NCI-H1092 treated with DMSO at 0.1 percent for 48 hours (cell line): ENCODE measurements around the gene PRKAR1B.

Experiments used
- DNase-seq: peaks from one replicate; lab custom pipeline; 2025; lab: John Stamatoyannopoulos, UW

The PRKAR1B gene

DNA sequence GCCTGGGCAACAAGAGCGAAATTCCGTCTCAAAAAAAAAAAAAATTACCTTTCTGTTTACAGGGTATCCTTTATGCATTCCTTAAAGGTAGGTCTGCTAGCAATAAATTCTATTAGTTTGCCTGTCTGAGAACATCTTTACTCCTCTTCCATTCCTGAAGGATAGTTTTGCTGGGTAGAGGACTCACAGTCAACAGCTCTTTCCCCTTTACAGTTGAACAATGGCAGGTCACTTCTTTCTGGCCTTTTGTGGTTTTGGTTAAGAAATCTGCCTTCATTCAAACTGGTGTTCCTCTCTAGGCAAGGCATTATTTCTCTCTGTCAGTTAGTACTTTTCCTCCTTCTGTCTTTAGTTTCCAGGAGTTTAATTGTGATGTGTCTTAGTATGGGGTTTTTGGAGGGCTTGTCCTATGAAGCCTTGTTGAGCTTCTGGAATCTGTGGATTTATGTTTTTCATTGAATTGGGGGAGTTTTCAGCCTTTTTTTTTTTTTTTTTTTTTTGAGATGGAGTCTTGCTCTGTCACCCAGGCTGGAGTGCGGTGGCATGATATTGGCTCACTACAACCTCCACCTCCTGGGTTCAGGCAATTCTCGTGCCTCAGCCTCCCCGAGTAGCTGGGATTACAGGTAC lies 5.3 kb downstream of the PRKAR1B start:
- no peak for DNase-seq

DNA sequence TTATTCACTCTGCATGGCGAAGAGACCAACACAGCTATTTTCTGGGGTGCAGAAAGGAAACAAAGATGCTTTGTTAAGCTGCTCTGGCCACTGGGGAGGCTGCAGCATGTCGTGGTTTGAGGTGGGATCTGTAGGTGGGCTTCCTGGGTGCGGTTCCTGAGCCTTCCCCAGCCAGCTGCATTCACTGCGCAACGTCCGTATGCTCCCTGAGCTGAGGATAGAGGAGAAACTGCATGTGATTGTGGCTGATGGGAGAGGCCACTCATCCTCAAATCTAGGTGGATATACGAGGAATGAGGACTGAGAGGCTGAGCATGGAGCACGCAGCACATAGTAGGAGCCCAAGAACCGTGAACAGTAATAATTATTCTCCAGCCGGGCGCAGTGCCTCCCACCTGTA lies 10.4 kb downstream of the PRKAR1B start:
- DNase-seq: no peak

DNA sequence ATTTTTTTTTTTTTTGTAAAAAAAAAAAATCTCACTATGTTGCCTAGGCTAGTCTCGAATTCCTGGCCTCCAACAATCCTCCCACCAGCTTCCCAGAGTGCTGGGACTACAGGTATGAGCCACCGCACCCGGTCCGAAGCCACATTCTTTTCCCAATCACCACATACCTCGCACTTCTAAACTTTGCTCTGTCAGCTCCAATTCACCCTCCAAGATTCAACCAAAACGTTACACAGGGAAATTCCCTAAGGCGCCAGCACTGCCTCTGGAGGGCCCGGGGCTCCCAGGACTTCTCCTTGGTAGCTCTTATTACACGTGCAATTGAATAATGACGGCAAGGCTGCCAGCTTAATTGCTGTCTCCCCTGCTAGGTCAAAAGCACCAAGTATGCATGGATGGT lies 10.9 kb downstream of the PRKAR1B start:
- DNase-seq: no peak

DNA sequence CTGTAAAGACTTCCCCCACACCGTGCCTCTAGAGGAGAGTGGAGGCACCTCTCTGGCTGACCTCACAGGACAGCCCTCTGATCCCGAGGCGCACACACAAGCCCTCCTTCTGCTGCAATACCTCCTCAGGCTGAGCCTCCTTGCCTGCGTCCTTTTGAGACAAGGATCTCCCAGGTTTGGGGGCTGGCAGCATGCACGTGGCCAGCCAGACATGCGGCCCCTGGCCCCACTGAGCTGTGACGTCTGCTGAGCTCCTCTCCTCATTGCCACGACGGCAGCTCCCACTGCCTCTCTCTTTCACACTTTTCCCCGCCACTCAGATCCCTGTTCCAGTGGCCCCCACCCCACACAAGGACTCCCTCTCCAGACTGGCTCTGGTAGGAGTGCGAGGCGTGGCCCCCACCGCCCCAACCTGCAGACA lies 12.8 kb downstream of the PRKAR1B start:
- no peak for DNase-seq

DNA sequence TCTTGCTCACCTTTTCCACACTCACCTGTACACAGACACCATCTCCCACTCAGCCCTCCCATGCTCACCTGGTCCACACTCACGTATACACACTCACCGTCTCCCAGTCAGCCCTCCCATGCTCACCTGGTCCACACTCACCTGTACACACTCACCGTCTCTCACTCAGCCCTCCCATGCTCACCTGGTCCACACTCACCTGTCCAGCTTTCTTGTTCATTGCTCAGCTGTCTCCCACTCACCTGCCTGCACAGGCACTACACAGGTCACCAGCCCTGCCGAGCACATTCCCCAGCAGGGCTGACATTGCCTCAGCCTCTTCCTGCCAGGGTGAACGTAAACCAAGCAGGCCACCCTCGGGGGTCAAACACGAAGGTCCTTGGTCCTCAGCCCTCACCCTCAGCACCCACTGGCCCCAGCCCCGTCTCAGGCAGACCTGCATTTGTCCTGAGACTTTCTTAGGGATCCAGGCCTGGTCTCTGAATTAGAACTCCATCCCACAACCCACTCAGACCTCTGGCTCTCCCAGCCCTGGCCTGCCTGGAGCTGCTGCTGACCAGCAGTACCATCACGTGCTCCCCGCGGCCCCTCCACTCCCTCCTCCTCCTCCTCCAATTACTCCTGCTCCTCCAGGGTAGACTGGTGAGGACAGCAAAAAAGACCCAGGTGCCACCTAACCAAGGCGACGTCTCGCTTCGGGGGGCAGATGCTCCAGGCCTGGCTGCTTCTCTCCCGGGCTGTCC lies 13.4 kb downstream of the PRKAR1B start:
- no peak for DNase-seq

DNA sequence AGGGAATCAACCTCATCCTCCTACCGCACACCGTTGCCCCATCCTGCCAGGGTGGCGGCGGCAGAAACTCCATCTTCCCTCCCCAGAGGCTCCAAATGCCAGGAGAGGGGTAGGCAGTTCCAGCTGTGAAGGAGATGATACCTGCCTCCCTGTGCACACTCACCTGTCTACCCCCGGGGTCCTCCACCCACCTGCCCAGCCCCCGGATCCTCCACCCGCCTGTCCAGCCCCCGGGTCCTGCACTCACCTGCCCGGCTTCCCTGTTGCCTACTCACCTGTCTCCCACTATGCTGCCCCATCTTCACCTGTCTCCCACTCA lies 14.0 kb downstream of the PRKAR1B start:
- no peak for DNase-seq

DNA sequence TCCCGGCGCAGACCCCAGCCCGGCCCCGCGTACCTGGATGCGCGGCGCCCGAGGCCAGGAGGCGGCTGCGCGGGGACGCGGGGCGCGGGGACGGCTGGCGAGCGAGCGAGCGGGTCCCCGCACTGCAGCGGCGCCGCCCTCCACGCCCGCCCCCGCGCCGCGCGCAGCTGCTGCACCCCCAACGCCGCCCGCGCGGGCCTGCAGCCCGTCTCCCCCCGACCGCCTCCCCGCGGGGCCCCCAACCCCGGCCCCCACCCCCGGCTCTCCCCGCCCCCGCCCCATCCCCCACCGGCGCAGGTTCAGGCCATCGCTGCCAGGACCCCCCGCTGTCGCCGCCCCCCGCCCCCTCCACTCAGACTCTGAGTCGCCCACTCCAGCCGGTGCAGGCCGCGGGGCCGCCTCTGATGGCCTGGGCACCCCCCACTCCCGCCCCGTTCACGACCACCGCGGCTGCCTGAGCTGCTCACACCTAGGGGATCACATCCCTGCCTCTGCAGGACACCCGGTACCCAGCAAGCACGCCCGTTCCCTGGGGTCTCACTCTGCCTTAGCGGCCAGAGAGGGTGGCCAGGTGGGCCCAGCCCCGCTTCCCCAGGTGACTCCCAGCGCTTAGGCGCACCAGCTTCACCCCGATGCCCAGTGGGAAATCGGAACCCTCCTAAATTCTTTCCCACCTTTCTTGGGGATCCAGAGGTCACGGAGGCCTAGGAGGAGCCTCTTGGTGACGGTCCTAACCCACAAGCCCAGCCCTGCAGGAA lies 14.5 kb downstream of the PRKAR1B start:
- no peak for DNase-seq

DNA sequence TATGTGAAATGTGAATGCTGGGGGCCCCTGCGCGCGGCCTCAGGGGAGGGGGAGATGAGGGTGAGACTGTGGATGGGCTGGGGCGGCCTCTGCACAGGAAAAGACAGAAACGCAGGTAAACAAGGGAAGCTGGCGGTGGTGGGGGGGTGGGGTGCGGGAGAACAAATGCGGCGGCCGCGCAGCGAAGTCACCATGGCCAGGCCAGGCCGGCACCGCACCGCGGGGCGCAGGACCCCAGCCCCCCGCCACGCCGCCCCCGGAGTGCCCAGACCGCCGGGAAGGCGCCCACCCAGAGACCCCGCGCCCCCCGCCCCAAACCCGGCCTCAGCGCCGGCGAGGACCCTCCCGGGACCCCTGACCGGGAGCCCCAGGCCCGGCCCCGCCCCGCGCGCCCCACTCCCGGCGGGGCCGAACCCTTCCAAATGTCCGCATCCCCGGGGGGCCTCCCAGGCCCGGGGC lies 15.1 kb downstream of the PRKAR1B start:
- DNase-seq: no peak

DNA sequence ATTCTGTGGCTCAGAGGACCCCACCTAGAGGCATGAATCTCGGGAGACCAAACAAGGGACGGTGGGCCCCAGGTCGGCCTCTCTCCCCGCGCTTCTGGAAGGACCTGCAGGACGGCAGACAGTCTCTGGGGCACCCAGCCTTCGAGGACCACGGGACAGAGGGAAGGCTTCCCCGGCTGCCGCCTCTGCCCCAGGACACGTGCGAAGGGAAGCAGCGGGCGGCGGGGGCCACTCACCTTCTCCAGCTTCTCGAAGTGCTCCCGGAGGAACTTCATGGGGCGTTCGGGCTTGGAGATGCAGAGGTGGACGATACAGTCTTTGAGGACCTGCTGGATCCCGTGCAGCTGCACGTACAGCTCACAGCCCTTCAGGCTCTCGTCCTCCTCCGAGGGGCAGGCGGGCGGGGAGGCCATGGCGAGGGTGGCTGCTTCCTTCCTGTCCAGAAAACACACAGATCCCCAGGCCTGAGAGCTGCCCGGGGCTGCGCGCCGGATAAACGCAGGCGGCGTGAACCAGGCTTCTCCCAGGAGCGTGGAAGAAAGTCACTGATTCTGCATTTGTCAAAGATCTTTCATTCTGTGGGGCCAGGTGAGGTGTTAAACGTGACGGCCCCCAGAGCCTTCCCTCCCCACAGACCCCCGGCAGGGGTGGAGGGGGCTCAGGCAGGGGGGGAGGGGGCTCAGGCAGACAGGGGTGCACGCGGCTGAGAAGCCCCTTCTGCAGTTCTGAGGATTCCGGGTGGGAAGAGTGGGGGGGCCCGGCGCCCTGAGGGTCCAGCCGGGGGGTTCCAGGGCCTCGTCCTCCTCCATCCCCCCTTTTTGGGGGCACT lies 15.8 kb downstream of the PRKAR1B start:
- no peak for DNase-seq

DNA sequence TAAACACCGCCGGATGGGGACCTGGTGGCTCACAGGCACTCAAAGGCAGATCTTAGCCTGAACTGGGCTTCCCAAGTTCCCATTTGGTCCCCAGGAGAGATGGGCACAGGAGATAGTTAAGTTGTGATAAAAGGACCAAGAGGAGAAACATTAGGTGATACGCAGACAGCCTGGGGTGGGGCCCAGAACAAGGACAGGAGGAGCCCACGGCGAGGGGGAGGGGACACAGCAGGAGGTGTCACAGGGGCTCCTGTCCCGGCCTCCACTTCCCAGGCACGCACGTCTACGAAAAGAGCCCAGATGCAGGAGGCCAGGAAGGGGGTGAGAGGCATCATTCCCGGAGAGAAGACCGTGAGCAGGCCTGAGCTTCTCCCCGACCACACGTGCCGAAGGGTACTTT lies 16.9 kb downstream of the PRKAR1B start:
- DNase-seq: no peak

DNA sequence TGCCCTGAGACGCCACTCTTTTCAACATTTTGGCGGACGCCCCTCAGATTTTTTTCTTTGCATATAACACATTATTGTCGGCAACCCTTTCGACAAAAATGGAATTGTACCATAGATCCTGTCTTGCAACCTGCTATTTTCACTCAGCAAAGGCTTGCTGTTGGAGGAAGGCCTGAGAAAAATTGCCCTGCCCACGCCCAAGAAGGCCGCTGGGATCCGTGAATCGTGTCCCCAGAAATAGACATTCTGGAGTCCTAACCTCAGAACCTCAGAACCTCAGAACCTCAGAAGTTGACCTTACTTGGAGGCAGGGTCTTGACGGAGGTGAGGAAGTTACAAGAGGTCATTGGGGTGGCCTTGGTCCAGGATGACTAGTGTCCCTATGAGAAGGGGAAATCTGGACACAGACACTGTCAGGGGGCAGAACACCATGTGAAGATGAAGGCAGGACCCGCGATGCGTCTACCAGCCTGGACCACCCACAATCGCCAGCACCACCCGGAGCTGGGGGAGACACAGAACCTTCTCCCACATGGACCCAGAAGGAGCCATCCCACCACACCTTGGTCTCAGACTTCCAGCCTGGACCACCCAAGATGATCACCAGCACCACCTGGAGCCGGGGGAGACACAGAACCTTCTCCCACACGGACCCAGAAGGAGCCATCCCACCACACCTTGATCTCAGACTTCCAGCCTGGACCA lies 19.6 kb downstream of the PRKAR1B start:
- no peak for DNase-seq

DNA sequence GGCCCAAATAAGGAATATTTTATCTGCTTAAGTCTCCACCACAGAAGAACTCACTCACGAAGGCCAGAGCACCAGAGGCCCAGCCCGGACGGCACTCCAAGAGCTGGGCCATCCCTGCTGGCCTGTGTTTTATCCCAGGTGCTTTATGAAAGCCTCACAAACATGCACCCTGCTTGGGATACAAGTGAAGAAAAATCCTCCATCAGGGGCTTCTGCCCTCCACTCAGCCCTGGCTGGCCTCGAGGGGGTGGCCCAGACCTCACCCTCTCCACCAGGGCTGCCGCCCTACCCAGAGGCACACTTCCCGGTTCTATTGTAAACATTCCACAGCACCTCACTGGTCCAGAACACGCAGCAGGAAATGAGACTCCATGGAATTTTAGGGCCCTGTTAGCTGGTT lies 20.4 kb downstream of the PRKAR1B start:
- DNase-seq: no peak

DNA sequence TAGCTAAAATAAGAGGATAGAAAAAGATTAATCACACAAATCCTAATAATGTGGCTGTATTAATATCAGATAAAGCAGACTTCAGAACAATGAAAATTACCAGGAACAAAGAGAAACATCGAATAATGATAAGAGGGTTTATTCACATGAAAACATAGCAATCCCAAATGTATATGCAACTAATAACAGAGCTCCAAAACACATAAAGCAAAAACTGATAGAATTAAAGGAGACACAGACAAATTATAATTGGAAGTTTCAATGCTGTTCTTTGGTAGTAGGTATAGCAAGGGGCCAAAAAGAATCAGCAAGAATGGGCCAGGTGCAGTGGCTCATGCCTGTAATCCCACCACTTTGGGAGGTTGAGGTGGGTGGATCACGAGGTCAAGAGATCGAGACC lies 24.0 kb downstream of the PRKAR1B start:
- no peak for DNase-seq

DNA sequence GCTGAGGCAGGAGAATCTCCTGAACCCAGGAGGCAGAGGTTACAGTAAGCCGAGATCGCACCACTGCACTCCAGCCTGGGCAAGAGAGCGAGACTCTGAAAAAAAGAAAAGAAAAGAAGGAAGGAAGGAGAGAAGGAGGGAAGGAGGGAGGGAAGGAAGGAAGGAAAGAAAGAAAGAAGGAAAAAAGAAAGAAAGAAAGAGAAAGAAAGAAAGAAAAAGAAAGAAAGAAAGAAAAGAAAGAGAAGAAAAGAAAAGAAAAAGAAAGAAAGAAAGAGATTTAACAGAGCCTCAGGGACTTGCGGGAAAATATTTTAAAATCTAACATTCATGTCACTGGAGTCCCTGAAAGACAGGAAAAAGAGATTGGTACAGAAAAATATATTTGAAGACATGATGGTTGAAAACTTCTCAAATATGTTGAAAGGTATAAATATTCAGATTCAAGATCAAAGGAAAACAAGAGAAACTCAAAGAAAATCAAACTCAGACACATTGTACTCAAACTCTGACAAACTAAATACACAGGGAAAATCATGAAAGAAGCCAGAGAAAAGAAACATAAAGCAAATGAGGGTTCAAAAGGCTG lies 25.9 kb downstream of the PRKAR1B start:
- DNase-seq: no peak

DNA sequence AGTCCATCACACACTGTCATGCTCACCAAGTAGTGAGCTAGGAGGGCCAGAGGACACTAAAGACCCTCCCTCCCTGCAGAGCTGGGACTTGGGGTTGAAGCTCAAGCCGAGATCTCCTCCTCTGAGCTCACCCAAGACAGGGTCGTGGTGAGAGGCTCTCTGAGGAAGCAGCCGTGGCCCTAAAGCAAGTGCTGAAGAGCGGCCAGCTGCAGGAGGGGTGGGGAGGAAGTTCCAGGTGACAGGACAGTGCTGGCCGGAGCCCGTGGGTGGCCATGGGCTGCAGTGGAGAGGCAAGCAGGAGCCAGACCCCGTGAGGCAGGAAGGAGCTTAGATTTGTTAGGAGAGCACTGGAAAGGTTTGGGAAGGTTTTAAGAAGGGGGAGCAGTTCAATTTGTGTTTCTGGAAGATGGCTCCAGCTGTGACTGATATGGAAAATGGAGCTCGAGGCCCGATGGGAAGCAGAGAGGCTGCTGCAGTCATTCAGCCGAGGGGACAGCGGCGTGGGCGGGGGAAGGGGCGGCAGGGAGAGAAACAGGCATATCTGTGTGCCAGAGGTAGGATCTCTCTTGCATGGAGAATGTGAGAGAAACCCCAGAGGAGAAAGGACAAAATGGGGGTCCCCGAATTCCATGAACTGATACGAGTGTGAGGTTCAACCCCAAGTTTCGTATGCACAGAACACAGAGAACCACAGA lies 27.5 kb downstream of the PRKAR1B start:
- DNase-seq: no peak

DNA sequence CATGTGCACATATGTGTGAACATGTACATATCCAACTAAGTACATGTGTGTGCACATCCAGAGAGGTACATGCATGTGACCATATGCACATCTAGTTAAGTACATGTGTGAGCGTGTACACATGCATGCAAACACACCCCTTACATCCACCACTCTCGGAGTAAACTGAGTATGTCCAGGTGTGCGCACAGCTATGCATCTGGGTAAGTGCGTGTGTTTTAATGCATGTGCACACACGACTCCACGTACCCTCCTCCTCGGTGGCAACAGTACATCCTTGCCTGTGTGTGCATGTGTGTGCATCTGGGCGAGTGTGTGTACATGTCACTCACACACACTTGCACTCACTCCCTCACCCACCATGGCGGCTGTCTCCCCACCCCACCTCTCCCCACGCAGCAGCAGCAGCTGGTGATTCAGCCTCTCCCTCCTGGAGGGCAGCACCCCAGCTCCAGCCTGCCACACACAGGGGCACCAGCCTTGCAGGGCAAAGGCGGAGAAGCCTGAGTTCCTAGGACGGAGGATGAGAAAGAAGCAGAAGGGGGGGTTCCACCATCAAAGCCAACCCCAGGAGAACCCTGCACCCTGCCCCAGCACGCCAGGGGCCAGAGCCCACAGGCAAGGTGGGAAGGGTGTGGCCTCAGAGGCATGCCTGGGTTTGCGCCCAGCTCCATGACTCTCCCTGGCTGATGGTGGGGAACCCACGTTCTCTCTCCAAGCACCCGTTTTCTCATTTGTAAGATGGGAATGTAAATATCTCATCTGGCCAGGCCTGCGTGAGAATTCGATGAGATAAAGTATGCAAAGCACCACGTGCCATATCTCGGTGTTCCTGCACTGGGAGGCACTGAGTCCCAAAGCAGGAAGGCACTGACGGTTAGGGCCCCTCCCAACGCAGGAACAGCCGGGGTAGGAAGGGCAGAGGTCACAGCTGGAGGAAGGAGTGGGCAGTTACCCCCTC lies 28.3 kb downstream of the PRKAR1B start:
- DNase-seq: no peak

DNA sequence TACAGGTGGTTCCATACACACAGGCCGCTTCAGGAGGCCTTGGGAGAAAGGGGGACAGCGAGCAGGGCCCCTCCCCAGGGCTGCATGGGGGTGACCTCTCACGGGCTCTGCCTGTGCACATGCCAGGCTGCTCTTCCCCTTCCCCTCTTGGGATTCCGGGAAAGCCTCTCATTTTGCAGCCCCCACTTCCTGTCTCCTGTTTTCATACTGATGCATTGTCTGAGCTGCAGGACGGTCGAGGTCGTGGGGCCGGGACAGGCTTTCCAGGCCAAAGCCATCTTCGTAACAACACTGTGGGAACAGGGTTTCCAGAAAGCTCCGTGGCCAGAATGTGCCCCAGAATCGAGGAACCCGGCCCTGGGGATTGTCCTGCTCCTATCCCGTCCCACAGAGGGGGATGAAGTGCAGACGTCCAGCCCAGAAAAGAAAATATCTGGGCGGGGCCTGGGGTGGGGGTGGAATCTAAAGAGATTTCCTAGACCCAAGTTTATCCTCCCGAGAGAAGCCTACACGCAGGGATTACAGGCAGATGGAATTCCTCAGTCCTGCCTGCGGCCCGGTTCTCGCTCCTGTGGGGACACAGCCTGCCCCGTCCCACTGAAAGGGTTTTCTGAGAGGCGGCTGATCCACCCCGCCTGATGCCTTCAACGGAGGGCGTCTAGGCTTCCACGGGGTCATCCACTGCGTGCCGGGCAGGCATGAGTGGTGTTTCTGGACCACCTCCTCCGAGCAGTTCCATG lies 30.1 kb downstream of the PRKAR1B start:
- DNase-seq: no peak

DNA sequence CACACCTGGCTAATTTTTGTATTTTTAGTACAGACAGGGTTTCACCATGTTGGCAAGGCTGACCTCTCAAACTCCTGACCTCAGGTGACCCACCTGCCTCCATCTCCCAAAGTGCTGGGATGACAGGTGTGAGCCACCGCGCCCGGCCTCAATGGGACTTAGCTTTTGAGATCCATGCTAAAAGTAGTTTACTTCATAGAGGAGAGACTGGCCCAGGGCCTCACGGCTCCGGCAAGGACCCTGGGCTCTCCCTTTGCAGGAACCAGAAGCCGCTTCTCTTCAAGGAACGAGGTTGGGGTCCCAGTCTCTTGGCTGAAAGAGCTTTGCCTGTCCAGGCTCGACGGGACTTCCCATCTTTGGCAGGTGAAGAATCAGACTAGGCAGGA lies 30.7 kb downstream of the PRKAR1B start:
- DNase-seq: no peak

DNA sequence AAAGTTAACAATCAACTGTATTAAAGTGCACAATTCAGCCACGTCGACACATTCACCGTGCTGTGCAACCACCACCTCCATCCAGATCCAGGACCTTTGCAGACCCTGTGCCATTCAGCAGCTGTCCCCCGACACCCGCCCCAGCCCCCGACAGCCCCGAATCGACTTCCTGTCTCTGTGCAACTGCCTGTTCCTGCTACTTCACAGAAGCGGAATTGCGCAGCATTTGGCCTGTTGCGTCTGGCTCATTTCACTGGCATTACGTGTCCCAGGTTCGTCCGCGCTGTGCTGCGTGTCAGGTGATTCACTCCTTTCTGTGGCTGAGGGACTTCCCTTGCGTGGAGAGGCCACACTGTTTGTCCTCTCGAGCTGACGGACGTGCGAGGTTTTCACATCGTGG lies 33.8 kb downstream of the PRKAR1B start:
- no peak for DNase-seq
